NCI-H2107 (cell line): ENCODE data around the gene PRELP.
"Not testable (repeated sequence)": the region's sequence is repeated elsewhere in the genome, so short reads cannot be mapped to it uniquely, and the experiment has no call there.

Experiments
- DNase-seq: peaks from one replicate; lab custom pipeline; 2025; lab: John Stamatoyannopoulos, UW

The PRELP gene

DNA sequence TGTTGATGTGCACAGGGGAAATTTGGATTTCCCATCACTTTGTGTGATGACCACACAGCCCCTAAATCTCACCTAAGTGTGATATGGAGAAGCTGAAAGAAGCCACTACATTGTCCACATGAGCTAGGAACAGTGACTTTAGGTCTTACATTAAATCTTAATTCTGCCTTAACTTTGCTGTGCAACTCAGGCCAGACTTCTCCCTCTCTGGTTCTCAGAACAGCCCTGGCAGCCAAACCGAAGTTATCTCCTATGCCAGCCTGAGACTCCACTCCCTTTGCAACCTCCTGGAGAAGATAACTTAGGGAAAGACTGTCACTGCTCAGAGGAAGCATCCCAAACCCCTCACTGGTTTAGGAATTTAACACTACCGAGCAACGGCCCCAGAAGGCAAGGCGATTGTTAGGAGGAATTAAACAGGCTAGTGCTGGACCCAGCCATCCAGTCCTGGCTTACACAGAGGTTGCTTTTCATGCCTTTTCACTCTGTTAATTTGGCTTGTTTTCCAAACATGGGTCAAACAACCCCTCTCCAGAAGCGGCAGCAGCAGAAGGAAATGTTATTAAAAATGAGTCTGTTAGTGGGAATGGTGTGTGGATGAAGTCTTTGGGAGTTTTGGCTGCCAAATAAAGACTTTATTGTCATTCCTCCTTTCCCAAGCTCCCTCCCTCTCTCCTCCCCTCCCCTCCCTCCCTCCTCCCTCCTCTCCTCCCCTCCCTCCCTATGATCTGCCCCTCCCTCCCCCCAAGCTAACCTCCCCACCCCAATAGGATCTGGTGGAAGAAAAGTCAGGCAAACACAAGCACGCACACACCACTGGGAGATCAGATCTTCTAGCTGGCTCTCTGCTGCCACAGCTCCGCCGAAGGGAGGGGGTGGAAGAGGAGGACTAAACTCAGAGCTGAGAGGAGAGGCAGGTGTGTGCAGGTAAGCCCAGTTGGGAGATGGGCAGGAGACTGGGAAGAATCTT is at the start of gene PRELP:
TSS of gene PRELP (plus strand) at position 795 of the 970 bp plus-strand sequence. CDS start 7,379 bp downstream, outside the sequence.
- DNase-seq, result peak; percentile 43

DNA sequence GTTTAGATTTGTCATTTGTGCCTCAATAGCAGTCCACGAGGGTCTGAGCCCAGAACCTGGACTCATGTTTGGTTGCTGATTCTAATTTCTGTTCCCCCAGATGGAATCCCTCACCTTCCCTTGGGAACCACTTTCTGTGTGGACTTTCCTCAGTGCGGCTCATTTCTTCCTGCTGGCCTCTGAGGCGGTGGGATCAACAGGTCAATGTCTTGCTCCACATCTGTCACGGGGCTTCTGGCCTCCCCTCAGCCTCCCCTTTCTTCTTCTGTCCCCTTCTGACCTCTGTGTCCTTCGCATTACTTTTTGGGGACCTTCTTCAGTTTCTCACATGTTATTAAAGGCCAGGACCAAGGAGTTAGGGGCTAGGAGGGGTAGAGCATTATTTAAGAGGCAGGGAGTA is 49.2 kb upstream of the PRELP start:
- DNase-seq, result no peak

DNA sequence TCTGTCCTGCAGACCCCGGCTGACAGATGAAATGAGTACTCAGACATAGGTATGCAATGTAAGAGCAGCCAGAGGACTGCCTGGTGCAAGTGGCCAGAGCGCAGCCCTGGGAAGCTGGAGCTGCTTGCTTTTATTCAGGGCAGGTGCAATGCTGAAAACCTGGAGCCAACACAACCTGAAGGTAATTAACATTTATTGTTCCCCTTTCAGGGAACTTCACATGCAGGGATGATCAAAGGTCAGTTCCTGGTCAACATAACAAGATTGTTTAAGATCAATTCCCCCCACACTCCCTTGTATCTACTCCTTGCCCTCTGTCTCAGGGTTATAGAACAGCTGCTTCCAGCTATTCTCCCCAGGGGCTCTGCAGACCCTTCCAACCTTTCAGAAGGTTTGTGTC is 48.7 kb upstream of the PRELP start:
- DNase-seq, result no peak

DNA sequence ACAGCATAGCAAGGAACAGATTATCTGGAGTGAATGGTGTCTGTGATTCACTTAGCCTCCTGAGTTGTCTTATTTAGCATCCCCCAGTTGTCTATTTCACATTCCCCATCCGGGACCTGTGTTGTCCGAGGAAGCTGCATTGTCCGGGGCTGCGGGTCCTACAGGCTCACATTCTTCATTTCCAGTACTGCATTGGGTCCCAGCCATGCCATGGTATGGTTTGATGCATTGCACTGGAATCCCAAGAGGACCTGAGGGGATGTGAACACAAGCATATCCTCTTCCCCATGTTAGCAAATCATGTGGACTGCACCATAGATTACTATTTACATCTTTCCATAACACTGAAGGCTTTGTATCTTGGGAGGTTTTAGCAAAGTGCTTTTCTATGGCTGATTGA is 48.2 kb upstream of the PRELP start:
- DNase-seq, result no peak

DNA sequence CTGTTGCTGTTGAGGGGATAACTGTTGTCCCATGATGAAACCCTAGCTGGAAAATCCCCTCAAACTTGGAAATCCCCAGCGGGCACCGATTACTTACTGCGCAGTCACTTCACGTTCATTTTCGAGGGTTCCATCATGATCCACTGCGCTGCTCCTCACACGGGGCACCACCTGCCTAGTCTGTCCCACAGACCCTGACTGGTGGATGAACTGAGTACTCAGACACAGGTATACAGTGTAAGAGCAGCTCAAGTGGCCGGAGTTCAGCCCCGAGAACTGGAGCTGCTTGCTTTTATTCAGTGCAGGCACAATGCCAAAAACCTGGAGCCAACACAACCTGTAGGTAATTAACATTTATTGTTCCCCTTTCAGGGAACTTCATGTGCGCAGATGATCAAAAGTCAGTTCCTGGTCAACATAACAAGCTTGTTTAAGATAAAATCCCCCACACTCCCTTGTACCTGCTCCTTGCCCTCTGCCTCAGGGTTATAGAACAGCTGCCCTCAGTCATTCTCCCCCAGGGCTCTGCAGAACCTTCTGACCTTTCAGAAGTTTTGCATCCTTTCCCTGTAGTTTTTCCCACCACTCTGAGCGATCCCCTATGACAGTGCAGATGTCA is 46.5 kb upstream of the PRELP start:
- peak; percentile 53 for DNase-seq

DNA sequence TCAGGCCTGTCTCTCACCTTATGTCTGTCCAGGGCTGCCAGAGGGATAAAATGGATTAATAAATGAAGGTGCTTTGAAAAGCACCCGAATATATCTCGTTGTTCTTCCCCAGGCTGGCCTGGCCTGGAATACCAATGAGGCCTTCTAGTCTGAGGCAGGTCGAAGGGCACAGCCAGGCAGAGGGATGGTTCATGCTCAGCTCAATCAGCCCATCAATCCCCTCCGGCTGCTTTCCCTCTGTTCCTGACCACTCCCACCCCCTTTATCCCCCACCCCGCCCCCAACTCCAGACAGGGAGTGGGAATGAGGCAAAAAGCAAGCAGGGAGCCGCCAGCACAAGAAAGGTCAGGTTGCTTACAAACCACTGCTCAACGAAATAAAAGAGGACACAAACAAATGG is 40.0 kb upstream of the PRELP start:
- DNase-seq, result no peak

DNA sequence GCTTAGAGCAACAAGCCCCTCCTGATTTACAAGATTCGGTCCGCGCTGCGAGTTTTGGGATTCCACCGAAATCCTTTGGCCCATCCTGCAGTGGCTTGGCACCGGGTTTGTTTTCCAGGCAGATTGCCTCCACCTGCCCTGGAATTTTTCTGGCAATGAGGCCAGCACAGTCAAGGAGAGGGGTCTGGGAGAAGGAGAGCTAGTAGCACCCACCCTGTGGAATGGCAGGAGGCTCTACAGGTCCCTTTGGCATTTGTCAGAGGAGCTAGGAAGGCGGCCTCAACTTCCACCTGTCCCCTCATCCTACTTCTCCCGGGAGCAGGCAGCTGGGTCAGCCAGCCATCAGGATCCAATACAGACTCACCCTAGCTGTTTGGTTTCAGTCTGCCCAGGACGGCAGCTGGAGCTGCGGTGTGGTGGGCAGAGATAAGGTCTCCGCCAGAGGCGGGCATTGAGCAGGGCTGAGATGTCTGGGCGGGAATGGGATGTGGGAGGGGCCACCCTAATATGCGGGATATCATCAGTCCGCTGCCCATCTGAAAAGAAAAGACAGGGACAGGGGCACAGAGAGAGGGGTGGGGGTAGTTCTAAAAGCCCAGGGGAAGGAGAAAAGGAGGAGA is 37.8 kb upstream of the PRELP start:
- DNase-seq, result no peak

DNA sequence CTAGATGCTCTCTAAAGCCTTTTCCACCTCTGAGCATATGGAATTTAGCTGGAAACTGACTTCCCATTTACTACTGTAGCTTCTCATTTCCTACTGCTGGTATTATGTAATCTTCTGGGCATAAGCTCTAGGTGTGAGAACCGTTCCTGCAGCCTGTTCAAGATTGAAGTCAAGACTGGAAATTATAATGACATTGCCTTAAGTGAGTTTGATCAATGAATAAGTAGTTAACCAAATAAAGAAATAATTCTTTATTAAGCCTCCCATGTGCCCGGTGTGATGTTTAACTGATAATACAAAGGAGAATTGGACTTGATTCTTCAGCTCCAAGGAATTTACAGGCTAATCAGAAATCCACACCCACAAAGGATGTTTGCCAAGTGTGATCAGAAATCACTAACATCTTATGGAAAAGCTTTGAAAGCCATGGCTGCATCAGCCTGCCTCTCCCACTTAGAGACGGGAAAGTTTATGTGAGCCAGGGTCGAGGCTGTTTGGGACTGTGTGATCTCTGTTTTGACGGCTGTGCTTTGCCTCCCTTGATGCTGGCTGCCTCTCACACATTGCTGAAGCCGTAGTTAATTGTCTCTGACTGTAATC is 36.4 kb upstream of the PRELP start:
- no peak for DNase-seq

DNA sequence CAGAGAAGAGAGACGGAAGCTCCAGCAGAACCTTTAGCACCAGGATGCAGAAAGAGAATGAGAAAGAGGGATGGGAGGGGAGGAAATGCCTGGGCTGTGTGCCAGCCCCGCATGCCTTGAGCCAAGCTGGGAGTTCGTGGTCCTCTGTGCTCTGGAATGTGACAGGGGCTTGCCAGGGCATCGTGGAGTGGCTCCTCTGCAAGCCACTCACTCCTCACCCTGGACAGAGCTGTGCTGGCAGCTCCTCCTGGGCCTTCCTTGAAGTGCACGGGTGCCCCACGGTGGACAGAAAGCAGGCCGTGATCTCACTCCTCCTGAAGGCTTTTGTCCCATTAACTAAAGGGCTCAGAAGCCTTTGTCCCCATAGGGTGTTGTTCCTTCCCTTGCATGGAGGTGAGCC is 34.8 kb upstream of the PRELP start:
- DNase-seq, result no peak

DNA sequence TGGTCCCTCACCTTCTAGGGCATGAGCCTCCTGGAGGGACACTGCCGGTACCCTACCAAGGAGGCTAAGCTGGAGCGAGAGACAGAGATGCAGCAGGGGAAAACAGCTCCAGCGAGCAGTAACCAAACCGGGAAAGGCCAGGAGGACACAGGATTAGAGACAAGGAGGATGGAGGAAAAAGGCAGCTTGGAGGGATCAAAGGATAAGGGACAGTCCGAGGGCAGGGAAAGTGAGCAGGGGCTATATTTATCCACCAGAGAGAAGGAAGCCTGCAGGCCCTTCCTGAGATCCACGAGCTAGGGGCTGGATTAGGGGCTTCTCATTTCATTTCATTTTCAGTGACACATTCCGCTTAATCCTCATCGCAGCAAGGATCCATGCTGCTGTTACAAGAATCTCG is 33.8 kb upstream of the PRELP start:
- no peak for DNase-seq

DNA sequence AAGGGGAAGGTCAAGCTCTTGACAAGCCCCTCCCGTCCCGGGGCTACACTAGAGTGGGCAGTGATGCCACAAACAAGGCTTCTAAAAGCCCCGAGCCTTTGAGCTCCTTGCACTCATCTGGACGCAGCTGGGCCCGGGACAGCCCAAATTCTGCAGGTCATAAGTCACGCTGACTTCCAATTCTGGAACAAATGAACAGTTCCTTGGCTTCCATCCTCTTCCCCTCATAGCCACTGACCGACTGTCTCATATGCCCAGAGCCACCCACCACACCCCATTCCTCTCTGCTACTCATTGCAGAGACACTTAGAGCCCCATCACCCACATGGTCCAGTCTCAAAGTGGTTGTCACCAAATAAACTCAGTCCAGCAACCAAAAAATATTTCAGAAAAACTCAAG is 32.8 kb upstream of the PRELP start:
- no peak for DNase-seq

DNA sequence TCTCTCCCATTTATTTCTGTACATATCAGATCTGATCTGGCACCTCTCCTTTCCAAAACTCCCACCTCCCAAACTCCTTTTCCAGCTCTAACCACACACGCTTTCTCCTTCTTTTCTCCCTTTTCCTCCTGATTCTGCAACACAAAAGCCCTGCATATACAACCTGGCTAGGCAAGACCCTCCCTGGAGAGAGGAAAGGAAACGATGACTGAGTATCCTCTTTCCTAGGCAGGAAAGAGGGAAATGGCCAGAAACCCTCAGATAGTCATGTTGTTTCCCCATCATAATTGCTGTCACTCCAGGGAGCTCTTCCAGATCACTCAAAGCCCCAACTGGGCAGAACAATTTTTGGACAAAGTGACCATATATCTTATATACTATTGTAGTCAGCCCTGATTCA is 32.3 kb upstream of the PRELP start:
- no peak for DNase-seq

DNA sequence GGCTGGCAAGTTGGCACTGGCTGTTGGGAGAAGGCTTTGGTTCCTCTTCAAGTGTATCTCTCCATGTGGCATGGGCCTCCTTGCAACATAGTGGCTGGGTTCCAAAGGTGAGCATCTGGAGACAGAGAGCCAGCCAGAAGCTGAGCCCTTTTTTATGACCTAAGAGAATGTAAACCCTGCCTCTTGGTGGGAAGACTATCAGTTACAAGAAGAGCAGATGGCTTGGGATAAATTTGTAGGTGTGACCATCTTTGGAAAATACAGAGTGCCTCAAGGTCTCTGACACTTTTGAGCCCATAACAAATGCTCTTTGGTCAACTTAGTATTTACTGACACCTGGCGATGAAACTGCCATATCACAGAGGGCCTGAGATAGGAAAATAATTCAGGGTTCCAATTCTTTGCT is 31.4 kb upstream of the PRELP start:
- DNase-seq, result no peak

DNA sequence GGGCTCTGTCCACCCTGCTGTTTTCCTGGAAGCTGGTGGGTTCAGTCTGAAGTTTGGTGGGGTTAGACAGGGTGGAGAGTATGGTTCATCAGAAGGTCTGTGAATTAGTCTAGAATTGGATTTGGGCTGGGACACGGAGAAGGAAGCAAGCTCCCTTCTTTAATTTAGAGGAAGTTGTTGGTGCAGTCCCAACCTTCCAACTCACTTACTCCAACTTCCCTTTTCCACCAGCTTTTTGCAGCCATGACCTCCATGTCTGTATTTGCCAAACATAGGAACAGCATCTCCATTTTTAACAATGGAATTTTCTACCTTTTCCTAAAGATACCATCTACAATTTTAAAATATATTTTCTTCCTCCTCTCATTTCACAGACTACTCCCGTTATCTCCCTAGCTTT is 28.5 kb upstream of the PRELP start:
- no peak for DNase-seq

DNA sequence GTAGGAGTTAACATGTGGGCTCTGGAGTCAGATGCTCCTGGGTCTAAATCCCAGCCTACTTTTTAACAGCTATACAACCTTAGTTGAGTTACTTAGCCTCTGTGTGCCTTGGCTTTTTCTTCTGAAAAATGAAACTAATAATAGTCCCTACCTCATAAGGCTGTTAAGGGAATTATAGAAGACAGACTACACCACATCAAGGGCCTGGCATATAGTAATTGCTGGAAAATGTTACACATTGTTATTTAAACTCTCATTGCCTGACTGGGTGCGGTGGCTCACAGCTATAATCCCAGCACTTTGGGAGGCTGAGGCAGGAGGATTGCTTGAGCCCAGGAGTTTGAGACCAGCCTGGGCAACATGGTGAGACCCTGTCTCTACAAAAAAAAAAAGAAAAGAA is 28.0 kb upstream of the PRELP start:
- not testable (repeated sequence) for DNase-seq

DNA sequence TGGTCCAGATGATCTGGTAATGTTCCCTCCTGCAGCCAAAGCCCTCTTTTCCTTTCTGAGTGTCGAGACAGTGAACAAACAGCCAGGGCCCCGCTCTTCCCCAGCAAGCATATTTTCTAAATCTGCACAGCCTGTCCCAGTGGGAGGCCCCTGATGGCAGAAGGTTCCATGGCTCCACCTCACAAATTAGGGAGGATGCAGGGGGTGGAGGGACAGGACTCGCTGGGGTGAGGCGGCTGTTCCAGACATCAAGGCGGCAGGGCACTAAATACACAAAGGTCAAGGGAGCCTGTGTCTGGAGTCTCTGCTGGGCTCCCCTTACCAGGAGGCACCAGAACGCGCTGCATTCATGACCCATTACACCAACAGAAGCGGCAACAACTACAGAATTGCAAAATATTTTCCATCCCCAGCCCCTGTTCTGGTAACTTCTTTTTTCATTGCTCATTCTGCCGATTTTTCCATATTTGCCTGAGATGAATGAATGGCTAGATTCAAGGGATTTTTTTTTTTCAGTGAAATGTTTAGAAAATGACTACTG is 27.0 kb upstream of the PRELP start:
- no peak for DNase-seq

DNA sequence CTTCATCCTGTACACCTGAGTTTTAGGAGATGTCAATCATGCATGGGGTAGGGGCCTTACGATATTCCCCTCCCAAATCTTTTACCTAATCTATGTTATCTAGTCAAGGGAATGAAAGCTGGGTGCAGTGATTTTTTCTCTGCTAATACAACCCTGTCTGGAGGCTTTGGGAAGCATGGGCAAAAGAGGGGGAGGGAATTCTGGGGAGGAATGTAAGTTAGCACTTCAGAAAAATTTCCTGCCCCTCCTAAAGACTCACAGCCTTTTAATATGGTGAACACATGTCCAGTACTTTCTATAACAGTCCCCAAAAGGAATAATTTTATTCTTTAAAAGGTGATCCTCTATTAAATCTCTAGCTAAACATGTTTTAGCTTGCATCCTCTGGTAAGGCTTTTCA is 25.6 kb upstream of the PRELP start:
- DNase-seq, result no peak

DNA sequence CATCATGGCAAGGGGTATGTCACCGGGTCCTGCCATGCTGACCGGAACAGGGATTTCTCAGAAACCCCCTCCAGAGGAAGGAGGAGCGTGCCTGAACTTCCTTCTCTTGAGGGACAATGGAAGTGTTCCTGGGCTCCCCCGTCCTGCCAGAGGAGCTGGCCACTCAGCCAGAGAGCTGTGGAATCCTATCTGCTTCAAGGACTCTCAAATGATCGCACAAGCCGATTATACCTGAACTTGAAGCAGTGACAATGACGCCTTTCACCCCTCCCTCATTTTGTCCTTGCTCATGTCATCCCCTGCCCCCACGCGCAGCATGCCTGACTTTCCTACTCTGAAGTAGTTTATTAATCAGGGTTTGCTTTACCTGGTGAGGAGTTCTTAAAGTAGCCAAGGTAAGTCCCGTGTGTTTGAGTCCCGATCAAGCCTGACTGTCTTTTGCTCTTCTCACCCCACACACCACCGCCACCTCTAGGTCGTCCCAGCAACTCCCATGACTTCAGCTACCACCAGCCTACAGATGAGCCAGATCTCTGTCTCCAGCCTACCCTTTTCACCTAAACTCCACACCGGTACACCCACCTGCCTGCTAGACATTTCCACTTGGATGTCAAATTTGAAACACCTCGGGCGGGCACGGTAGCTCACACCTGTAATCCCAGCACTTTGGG is 25.0 kb upstream of the PRELP start:
- DNase-seq, result no peak

DNA sequence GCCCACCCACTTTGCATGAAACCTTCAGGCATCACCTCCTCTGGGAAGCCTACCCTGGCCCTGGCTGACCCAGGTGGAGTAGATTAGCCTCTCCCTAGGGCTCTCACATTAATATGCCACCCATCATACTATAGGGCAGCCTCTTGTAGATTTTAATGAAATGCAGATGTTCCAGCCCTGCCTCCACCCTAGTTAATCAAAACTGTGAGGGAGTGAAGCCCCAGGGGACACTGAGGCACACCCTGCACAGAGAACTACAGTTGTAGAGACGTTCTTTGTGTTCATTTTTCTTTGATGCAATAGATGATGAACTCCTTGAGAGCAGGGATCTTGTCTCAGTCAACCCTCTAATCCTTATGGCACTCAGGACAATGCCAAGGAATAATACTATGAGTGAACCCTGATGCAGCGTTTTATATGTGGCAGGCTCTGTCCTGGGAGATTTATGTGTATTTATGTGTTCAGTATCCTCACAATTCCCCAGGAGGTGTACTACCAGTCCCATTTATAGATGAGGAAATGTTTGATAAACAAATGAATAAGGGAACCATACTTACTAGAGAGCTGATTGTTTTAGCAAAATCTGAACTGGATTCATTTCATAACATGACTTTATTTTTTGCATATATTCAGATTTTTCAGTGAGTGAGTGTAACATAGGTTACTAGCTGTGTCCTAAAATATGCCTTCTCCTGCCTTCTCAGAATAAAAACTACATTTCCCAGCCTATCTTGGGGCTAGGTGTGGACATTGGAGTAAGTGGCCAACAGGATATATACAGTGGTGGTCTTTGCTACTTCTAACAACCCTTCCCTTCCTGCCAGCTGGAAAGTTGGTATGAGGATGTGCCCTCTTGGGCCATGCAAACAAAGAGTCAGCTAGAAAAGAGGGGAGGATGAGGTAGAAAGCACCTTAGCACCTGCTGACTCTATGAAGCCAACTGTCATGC is 23.5 kb upstream of the PRELP start:
- no peak for DNase-seq

DNA sequence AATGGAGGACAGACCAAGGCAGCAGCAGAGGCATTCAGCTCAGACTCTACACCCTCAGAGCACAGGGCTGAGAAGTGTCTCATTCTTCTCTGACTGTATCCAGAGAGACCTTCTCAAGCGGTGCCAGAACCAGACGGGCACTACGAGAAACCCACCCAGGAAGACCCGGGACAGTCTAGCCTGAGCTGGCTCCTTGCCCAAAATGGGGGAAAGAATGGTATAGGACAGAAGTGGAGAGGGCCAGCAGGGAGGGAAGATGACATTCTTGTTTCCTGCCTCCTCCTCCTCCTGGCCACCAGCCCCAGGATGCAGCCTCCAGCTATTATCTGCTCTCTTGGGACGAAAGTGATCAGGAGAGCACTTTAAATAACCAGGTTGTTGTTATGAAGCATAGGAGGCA is 22.6 kb upstream of the PRELP start:
- no peak for DNase-seq

DNA sequence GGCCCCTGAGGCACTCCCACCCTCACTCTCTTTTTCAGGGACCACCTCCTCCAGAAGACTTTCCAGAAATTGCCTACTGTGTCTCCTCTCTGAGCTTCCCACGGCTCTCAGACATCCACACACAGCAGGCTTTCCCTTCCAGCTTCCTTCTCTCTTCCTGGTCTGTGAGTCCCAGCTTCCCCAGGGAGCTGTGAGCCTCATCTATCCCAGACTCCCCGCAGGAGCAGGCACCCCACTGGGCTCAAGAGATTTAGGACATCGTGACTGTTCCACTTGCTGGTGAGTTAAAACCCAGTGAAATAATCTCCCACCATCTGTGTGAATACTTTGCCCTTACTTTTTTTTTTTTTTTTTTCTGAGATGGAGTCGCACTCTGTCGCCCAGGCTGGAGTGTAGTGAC is 22.0 kb upstream of the PRELP start:
- DNase-seq, result peak; percentile 35
